GM12874 (cell line): ENCODE results near the gene HPS6.

ENCODE experiments used
- TF ChIP-seq, protein P1 (sequence below): IDR thresholded peaks from 2 replicates; pipeline ENCODE4 v1.5.1; 2011; ENCODE audit warnings: low read depth, mild to moderate bottlenecking, control low read depth, low read length, moderate library complexity; ENCODE audit not compliant: insufficient read depth

Gene HPS6

DNA sequence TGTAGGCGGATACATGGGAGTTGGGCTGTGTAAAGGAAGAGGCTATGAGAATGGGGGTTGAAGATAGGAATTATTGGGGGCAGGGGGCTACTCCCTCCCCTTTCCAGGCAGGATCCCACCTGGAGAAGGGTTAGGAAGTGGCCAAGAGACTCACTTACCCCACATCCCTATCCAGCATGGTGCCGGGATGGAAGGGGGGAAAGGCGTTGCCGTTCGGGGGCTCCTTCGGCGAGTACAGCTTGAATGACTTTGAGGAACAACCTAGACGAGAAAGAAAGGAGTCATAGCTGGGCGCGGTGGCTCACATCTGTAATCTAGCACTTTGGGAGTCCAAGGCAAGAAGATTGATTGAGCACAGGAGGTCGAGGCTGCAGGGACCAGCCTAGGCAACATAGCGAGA is 46.1 kb downstream of the HPS6 start:
- TF ChIP-seq, protein P1, sequence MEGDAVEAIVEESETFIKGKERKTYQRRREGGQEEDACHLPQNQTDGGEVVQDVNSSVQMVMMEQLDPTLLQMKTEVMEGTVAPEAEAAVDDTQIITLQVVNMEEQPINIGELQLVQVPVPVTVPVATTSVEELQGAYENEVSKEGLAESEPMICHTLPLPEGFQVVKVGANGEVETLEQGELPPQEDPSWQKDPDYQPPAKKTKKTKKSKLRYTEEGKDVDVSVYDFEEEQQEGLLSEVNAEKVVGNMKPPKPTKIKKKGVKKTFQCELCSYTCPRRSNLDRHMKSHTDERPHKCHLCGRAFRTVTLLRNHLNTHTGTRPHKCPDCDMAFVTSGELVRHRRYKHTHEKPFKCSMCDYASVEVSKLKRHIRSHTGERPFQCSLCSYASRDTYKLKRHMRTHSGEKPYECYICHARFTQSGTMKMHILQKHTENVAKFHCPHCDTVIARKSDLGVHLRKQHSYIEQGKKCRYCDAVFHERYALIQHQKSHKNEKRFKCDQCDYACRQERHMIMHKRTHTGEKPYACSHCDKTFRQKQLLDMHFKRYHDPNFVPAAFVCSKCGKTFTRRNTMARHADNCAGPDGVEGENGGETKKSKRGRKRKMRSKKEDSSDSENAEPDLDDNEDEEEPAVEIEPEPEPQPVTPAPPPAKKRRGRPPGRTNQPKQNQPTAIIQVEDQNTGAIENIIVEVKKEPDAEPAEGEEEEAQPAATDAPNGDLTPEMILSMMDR: no peak

- TF ChIP-seq, protein P1: peak; percentile 27; the same call in 1 of the 2 replicates
Observed at GRCh38 chr10:102112210-102112817, 47.2 kb downstream of the HPS6 start.

DNA sequence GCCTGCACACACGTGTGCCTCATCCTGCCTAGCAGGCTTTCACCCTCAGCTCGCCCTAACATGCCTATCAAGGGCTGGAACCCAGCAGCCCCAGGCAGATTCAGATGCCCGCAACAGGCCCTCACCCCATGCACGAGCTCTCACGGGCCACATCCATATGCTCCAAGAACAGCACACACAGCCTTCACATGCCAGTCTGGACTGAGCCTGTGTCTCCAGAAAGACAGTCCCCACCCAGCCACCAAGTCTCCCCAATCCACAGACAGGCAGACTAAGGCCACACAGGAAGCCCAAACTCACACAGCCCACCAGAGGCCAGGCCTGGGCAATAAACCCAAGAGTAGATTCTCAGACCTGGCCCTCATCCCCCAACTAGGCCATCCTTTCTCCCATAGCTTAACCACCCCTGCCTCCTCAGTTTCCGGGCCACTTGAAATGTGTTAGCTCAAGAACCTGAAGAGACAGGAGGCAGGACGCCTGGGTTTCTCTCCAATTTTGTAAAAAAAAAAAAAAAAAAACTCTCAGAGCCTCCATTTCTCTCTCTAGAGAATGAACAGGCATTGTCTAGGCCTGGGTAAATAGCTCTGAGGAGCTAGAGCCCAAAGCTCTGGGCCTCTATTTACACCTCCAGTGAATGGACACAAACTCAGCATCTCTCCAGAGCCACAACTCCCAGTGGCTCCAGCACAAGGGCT is 48.3 kb downstream of the HPS6 start:
- TF ChIP-seq, protein P1: no peak

DNA sequence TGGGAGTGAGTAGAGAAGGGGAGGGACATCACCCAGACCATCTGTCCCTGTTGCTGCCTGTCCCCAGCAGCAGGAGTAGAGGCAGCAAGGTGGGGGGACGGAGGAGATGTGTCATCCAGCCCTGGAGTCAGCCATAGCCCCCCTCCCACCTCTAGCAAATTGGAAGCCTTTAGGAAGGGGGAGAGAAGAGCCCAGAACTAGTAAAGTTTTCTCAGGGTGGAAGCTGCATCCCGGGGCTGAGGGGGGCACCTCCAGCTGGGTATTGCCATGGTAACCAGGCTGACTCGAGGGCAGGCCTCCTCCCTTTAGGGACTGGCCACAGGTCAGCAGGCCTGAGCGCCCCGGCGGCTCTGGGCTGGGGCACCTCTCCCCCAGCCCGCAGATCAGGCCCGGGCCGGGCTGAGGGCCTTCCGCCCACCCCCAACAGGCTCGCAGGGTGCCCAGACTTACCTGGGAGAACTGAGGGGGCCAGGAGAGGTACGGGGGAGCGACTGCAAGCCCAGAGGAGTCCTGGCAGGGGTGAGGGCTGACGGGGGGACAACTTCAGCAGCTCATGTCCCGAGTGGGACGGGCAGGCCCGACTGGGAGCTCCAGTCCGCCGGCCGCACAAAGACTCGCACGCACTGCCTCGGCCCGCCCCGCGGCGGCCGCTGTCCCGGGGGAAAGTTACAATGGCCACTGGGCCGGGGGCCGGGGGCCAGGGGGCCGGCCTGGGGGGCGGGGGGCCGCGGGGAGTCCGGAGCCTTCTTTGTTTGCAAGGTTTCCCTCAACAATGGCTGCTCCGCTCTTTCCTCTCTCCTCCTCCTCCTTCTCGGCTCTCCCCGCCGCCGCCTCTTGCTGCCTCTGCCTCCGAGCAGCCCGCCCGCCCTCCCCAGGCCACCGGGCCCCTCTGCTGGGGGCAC is 49.1 kb downstream of the HPS6 start:
- TF ChIP-seq, protein P1: no peak

GRCh38 chr10:102114861-102115618 is 49.9 kb downstream of the HPS6 start:
- TF ChIP-seq, protein P1: no peak

GRCh38 chr10:102115775-102116174 is 50.6 kb downstream of the HPS6 start:
- TF ChIP-seq, protein P1: no peak
